Left colon (tissue), 2 donors: ENCODE measurements around the gene FAM222A. TPM values are rescaled to one million over a fixed set of nuclear protein-coding genes. Genes with fewer than 3 reads are reported as not detected.
"Not testable (repeated sequence)": the region's sequence is repeated elsewhere in the genome, so short reads cannot be mapped to it uniquely, and the experiment has no call there.

Experiments
- ATAC-seq: fragments of 200-7000 bp; cut with Tn5 transposase; one replicate; pipeline ENCODE4 v1.9.1; 2020; ENCODE audit warnings: mild to moderate bottlenecking, moderate library complexity
- DNase-seq, 2 donors: peaks; one replicate each; pipeline ENCODE4 v3.0.0-alpha.2; 2020
- intact Hi-C, 2 donors: fragments of 100-400 bp; cut with DNase I in 1 of 2; cut with micrococcal nuclease in 1 of 2; formaldehyde crosslinking; loops; one replicate each; pipeline versions ENCODE4 v1.11.2 to v1.14.0; 2022; cut with DNase I, micrococcal nuclease
- total RNA-seq, 2 donors: library from RNA; stranded (reverse); fragmentation: NEBNext Ultra II Directional; extraction: Animal tissue kit (Norgen Biotek cat#: 25700); gene quantifications; one replicate each; pipeline ENCODE4 v1.2.1, GENCODE V29; 2021
- donor health status: DM: no; HTN: no; CAD: no.
- donor health status: DM: yes; HTN: yes; CAD: no.

The FAM222A gene
- total RNA-seq, 2 donors from 2014 or later, result 3.0 to 4.7 TPM

DNA sequence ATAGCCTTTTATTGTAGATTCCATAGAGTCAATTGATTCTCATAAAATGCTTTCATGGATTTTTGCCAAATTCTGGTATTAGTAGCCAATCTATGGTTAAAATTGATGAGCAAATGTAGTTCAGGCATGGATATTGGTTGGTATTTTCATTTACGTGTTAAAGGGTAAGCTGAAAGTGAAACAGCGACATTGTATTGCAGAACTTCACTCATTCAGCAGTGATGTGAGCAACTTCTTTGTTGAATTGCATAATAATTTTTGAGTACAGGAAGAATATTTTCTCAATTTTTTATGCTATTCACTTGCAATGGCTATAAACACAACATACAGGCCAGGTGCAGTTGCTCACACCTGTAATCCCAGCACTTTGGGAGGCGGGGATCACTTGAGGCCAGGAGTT is 24.2 kb upstream of the FAM222A start:
- no peak for DNase-seq
- intact Hi-C loops, result no loop called here
- no peak for ATAC-seq

DNA sequence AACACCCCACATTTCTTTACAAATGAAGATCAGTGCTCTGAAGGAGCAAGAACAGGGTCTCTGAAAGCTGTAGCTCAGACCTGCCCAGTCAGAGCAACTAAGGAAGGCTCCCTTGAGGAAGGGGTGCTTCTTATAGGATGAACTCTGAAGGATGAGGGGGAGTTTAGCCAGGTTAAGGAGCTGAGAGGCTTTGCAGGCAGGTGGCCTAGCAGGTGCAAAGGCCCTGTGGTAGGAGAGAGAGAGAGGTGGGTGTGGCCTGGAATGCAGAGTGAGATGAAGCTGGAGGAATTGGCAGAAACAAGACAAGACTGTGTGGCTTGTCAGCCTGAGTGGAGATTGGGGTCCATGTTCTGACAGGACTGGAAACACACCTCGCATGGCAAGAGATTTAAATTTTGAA is 20.5 kb upstream of the FAM222A start:
- DNase-seq (no peak), ATAC-seq (no peak)
- intact Hi-C loops, result no loop called here

DNA sequence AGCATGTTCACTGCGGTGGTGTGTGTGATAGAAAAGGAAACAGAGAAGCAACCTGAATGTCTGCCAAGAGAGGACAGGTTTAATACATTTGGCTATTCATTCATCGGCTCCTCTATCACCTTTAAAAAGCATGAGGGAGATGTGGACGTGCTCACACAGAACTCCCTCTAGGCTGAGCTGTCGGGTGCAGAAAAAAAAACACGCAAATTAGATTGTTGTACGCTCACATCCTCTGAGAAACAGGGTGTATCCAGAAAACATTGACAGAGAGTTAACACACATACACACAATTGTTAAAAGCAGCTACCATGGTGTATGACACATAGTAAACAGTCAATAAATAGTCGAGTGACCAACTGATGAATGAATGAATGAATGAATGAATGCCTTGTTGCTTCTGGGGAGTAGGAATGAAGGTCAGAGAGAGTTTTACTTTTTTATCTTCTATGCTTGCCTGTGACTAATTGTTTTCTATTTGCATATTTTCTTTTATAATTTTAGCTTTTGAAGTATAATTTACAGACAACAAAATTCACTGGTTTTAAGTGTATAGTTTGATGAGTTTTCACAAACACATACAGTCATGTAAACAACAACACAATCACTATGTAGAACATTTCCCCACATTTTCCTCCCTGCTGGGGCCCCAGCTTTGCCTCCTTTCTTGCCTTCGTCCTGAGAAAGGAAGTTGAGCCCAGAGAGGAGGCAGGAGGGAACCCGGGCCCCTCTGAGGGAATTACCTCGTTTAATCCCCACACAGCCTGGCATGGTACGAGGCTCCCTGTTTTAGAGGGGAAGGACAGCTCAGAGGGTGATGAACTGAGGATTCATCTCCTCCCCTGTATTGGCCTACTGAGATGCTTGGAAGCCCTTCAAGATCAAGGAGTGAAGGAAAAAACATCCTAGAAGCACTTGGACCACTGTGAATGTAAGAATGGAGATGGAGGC is 19.7 kb upstream of the FAM222A start:
- ATAC-seq (no peak), DNase-seq (no peak)
- intact Hi-C loops, result no loop called here

DNA sequence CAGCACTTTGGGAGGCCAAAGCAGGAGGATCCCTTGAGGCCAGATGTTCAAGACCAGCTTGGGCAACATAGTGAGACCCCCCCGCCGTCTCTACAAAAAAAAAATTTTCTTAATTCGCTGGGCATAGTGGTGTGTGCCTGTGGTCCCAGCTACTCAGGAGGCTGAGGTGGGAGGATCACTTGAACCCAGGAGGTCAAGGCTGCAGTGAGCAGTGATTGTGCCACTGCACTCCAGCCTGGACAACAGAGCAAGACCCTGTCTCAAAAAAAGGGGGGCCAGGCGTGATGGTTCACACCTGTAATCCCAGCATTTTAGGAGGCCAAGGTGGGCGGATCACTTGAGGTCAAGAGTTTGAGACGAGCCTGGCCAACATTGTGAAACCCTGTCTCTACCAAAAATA is 19.0 kb upstream of the FAM222A start:
- ATAC-seq, DNase-seq, intact Hi-C loops: not testable (repeated sequence)

DNA sequence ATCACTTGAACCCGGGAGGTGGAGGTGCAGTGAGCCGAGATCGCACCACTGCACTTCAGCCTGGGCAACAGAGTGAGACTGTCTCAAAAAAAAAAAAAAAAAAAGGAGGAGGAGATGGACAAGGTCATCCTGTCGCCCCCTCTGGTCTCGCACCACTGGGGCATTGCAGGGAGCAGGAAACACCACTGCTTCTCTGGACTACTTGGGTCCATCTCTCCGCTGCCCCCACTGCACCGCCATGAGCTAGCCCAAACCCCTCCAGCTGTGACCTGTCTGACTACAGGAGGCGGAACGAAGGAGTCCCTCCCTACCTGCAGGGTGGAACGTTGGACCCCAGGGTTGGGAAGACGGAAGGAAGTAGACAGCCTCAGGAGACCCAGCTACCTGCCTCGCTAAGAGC is 18.2 kb upstream of the FAM222A start:
- no peak for DNase-seq
- ATAC-seq, result peak; percentile 17
- intact Hi-C loops, result no loop called here

DNA sequence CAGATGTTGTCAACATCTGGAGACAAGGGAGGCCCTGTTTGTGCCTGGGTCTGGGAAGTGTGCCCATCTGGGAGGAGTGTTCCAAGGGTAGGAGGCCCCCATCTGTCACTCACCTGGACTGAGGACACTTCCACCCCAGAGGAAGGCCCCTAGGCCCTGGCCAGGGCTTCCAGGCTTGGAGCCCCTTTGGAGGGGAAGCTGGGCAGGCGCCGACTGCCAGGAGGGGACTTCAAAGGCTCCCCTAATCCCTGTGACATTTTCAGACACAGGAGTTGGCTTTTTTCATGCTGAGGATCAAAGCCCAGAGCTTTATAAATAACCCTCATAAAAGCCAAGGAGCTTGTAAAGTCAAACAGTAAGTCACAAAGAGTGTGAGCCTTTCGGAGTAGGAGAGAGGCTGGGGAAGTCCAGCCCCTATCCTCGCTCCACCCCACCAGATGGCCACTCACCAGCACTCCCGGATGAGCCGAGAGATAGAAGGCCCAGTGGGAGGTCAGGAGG is 17.6 kb upstream of the FAM222A start:
- DNase-seq (peak; percentile 41 to 55), ATAC-seq (peak; percentile 93)
- intact Hi-C loops, result no loop called here

DNA sequence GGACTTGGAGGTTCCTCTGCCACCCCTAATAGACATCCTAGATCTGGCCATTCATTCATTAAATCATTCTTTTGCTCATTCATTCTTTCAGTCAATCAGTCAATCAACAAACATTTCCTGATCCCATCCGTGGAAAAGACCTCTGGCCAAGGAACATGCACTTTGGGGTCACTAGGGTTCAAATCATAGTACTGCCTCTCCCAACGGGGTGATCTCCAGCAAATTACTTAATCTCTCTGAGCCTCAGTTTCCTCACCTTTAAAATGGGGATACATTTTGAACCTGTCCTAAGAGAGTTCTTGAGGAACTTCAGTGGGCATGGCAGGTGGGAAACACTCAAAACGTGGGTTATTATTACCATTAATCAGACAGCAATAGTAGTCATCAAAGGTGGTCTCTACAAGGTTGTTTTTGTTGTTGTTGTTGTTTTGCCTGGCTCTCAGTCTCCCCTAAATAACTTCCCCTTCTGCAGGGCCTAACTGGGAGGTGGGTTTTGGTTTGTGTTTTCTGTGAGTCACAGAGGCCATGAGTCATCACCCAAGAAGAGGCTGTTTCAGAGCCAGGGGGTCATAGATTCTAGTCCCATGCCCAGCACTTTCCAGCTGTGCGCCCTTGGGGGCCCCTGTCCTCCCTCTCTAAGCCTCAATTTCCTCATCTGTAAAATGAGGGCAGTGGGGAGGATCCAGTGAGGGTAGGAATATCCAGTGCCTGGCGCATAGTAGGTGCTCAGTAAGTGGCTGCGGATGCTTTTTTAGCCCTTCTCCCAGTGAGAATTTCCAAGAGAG is 16.9 kb upstream of the FAM222A start:
- intact Hi-C loops, result no loop called here

DNA sequence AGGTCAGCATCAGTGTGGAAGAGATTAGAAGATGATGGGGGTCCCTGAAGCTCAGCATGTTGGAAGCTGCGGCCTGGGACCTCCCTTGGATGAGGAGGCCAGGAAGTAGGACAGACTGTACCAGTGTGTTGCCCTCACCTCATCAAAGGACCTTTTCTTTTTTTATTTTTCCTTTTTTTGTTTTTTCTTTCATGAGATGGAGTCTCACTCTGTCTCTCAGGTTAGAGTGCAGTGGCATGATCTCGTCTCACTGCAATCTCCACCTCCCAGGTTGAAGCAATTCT is 16.4 kb upstream of the FAM222A start:
- intact Hi-C loops, result no loop called here
- ATAC-seq (no peak), DNase-seq (no peak)

More for the DNA sequence above, 16.9 kb upstream of the FAM222A start:
- DNase-seq (no peak), ATAC-seq (no peak)

DNA sequence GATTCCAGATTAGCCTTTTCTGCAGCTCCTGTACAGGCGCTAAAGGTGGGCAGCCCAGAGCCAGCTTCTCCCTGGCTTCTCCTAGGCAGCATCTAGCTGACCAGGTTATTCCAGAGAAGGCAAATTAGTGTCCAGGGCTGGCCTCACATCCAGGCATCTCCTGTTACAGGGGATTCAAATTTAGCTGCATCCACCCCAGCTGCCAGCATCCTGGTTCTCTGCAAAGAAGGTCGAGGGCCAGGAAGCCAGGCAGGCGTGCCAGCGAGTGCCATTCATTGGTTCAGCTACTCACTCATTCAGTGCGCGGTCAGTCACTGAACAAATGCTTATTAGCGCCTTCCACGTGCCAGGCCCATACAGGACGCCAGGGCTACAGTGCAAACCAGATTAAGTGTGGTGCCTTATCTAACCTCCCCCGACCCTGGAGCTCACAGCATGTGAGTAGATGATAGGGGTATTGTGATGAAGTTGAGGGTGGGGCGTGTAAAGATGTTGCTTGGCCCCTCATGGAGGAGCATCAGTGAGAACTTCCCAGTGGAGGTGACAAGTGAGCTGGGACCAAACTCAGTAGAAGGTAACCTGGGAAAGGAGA is 15.7 kb upstream of the FAM222A start:
- intact Hi-C loops, result no loop called here
- ATAC-seq (no peak), DNase-seq (no peak)

DNA sequence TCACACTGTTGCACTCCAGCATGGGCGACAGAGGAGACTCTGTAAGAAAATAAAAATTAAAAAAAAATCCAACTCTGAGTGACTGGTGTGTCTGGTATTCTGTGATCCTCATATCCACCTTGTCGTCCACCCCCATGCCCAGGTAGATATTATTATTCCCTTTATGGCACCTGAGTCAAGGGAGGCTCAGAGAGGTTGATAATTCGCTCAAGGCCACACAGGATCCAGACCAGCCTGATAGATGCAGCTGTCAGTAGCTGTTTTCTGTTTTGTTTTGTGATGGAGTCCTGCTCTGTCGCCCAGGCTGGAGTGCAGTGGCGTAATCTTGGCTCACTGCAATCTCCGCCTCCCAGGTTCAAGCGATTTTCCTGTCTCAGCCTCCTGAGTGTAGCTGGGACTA is 14.8 kb upstream of the FAM222A start:
- DNase-seq, result no peak
- intact Hi-C loops, result no loop called here
- no peak for ATAC-seq

DNA sequence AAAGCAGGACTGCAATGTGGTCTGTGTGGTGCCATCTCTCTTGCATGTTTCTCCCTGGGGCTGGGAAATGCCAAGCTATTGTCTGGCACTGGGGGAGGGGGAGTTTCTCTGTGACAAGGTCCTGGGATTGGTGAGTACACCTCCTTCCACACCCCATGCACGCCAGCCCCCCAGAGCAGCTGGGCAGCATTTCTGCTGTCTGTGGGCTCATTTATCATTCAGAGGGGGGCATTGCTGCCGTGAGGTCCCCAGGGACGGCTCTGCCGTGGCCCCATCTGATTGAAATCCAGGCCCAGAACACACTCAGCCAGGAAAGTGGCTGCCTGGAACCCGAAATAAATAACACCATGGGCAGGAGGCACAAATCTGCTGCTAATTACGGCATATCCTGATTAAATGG is 12.6 kb upstream of the FAM222A start:
- intact Hi-C loops, result no loop called here
- ATAC-seq, result no peak
- no peak for DNase-seq

DNA sequence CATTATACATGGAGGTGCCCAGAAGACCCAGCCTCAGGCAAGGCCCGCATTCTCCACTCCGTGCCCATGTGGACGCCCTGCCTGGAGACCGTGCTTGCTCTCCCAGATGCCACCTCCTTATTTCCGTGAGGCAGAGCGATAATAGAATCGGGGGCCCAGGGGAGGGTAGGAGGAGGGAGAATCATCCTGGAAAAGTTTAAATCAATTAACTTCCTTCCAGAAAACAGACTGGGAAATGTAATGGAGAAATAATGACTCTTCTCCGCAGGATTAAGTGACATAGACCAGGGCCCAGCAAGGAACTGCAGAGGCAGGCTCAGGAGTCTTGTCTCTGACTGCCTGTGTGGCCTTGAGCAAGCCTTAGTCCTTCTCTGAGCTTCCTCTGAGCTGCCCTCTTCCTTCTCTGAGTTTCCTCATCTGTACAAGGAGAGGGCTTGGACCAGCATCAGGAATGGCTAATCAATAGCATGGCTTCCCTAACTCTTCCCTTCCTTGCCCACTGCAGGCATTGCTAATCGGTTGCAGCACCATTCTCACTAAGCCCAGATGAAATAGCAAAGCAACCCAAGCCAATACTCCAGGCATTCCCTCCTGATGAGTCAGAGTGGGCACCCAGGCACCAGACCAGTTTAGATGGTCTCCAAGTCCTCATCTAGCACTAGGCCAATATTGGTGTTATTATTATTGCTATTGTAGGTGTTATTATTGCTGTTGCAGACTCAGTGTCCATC is 11.3 kb upstream of the FAM222A start:
- DNase-seq, result no peak
- intact Hi-C loops, result no loop called here
- ATAC-seq, result no peak

DNA sequence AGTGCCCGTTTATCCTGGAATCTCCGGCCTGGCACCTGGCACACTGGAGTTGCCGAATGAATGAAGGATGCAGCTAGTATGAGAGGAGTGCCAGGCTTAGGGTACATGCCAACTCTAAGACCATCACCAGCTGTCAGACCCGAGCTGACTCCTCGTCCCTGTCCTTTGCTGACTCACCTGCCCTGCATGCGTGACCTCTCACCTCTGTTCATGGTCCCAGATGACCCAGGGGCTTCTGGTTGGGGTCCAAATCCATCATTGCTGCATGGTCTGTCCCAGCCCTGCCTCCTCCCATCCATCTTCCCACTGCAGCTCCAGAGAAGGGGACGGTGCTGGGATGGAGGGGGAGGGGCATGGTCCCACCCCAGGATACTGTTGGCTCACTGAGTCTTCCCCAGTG is 9.9 kb upstream of the FAM222A start:
- no peak for ATAC-seq
- no peak for DNase-seq
- intact Hi-C loops, result no loop called here

DNA sequence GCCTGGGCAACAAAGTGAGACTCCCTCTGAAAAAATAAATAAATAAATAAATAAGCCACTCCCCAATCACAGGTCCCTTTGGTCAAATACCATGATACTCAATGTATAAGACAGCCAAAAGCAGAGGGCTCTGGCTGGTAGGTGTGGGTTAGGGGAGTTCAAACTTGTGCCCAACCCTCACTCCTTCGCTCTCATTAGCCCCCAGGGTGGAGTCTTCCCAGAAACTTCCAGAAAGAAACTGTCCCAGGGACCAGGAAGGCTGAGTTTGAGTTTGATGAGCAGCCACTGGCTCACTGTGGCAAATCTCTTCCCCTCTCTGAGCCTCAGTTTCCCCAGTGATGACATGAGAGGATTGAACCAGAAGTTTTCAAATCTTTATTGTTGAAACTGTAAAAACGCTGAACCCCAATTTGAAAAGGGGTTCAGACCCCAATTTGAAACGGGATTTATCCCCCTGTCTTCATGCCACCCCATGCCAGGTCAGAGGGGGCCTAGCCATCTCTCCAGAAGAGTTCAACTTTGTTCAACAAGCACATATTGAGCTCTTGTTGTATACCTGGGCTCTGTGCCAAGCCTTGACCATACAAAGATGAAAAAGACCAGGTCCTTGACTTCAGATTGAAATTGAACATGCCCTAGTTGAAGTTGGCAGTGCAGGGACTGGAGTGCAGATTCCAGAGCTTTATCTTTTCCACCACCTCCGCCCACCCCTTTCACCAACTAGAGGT is 9.1 kb upstream of the FAM222A start:
- ATAC-seq (no peak), DNase-seq (no peak)
- intact Hi-C loops, result no loop called here

DNA sequence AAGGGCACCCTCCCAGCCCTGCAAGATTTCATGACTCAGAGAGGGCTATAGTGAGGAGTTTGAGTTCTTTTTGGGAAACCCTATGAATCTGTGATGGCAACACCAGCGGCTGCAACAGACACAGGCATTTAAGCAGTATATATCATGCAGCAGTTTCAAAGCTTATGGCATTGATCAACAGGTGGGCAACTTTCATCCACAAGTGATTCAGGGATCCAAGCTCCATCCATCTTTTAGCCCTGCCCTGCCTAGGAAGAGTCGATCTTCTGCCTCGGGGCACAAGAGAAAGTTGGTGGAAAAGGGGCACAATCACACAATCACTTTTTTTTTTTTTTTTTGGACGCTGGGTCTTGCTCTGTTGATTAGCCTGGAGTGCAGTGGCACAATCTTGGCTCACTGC is 8.3 kb upstream of the FAM222A start:
- intact Hi-C loops, result no loop called here

DNA sequence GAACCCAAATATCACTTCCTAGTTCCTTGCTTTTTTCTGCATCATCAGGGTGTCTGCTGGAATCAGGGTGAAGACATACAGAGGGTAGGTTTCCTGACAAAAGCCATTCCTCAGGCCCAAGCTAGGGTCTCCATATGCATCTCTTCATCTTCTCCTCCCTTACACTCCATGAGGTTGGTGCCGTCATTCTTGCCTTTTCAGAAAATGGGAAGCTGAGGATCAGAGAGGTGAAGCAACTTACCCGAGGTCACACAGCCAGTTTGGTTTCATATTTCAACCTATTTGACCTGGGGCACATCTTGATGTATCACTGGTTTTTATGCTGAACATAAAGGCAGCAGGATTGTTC is 7.3 kb upstream of the FAM222A start:
- DNase-seq, result no peak
- intact Hi-C loops, result no loop called here
- ATAC-seq, result no peak

More for the DNA sequence above, 8.3 kb upstream of the FAM222A start:
- no peak for ATAC-seq
- DNase-seq, result no peak

DNA sequence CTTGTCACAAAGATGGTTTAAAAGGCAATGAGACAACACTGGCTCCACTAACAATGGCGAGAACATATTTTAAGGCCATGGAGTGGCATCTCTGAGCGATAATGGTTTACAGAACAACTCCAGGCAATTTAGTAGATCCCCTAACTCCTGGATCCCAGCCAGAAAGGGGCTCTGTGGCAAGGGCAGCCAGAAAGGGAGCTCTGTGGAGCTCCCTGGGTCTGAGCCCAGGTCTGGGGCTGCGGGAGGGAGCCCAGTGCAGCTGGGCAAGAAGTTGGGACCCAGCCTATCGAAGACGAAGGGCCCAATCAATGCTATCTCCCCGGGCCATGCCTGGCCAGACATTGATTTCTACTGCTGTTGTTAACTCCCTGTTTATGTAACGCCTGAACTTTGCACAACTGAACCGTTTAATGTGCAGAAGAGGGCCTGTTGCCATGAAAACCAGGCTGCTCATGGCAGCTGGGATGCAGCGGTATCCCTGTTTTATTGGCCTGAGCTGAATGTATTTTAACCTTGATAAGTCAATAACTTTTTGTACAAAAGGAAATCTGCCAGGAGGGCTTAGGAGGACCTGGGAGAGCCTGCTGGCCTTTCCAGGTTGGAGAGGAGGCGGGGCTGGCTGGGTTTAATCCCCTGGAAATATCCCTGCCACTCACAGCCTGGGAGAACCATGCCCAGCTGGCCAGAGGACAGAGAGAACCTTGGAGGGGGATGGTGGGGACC is 6.7 kb upstream of the FAM222A start:
- DNase-seq (peak; percentile 62 to 70), ATAC-seq (peak; percentile 94)
- intact Hi-C loops, result no loop called here

DNA sequence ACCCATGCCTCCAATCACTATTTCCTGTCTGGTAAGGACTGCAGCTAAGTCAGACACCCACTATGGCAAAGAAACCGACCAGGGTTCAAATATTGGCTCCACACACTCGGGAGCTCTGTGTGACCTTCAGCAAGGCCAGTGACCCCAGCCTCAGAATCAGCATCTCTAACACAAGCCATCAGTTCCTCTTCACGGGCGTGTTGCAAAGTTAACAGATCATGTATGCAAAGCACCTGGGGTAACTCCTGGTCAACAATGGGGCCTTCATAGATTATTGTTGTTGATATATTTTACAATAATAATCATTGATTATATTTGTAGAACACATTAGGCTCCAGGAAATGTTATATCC is 6.2 kb upstream of the FAM222A start:
- intact Hi-C loops, result no loop called here
- DNase-seq (no peak), ATAC-seq (no peak)
